ENCODE results near the gene SNAPC3. TPM values are rescaled to one million over a fixed set of nuclear protein-coding genes. Genes with fewer than 3 reads are reported as not detected.

Gene SNAPC3
- 13.4 to 20.3 TPM (median 16.5 TPM) in 5 replicates for total RNA-seq (2022; extraction: Qiagen RNA extraction; ENCODE audit: low read depth)

GRCh38 chr9:15422372-15423230 is at the start of gene SNAPC3:
SNAPC3 (plus strand) TSS chr9:15422876; CDS start chr9:15422880, 4 bp downstream.

DNA sequence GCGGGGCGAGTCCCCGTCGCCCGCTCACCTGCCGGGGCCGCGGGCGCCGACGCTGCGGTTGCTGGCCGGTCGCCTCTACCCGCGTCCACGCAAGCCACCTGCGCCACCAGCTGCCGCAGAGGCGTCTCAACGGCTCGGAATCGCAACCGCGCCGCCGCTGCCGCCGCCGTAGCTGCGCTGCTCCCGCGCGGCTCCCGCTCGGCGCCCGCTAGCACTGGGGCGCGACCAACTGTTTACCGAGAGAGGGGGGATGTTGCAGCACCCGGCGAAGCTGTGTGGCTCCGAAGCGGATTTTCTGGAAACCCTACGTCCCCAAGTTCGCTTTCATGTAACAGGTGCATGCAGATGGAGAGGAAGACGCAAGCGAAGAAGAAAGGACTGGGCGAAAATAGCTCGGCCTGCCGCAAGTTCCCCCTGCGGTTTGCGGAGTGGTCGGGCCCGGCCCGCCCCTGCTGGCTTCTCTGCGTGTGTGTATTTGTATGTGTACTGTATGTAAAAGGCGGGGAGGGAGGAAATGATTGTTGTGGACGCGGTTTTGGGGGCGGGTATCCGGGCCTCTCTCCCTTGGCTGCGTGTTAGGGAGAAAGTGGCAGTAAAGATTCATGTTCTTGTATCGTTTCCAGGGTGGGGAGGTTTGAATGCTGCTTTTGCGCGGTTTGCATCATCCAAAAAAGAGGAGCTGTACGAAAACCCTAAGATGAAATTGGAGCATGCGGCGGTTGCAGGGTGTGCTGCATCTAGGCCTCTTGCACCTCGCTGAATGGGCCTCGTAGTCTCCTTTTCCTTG is 88.3 kb downstream of the SNAPC3 start, which contains the start of gene PSIP1:
PSIP1 (minus strand) TSS at position 182 of the 787 bp plus-strand sequence. CDS start 782 bp downstream, outside the sequence.

Other genes with a start within 250 kb of the SNAPC3 start
- gene TTC39B, start 115.7 kb upstream of the SNAPC3 start, total RNA-seq (2022; extraction: Qiagen RNA extraction; ENCODE audit: low read depth), result 1.0 to 1.3 TPM (median 1.2 TPM) in 5 replicates
- gene PSIP1, start 88.1 kb downstream of the SNAPC3 start, total RNA-seq (2022; extraction: Qiagen RNA extraction; ENCODE audit: low read depth), result 45.3 to 90.4 TPM (median 58.2 TPM) in 5 replicates
- 0.31 to 0.59 TPM (median 0.36 TPM) in 5 replicates for gene CCDC171, start 130.2 kb downstream of the SNAPC3 start, total RNA-seq (2022; extraction: Qiagen RNA extraction; ENCODE audit: low read depth)

Data from A549 treated with ZK216348 at 1 μM for 4 hours (cell line).